CD4-positive, alpha-beta T cell treated with Interleukin-1 beta for 1 hour (primary cell): Measurements from ENCODE around the gene VAPB.

Source experiments
- DNase-seq, 2 donors: peaks; one replicate each; pipeline ENCODE4 v3.0.0-alpha.2; 2020 to 2022

VAPB gene

GRCh38 chr20:58438970-58439808, 50.2 kb downstream of the VAPB start:
- DNase-seq: no peak

GRCh38 chr20:58440021-58440767, 51.2 kb downstream of the VAPB start:
- no peak for DNase-seq

- DNase-seq: no peak
These were observed 52.7 kb downstream of the VAPB start for GRCh38 chr20:58441723-58442122.

GRCh38 chr20:58444746-58445255, 55.8 kb downstream of the VAPB start:
- no peak for DNase-seq

GRCh38 chr20:58446264-58446959, 57.4 kb downstream of the VAPB start:
- DNase-seq: no peak

GRCh38 chr20:58446960-58447265, 57.9 kb downstream of the VAPB start:
- DNase-seq: no peak

GRCh38 chr20:58447511-58448391, 58.7 kb downstream of the VAPB start:
- DNase-seq: peak; percentile 45 to 56

- no peak for DNase-seq
These were observed 59.9 kb downstream of the VAPB start for GRCh38 chr20:58448958-58449357.

GRCh38 chr20:58449681-58450221, 60.7 kb downstream of the VAPB start:
- DNase-seq: no peak

- DNase-seq: no peak
These were observed 61.2 kb downstream of the VAPB start for GRCh38 chr20:58450254-58450653.

- no peak for DNase-seq
These were observed 63.7 kb downstream of the VAPB start for GRCh38 chr20:58452667-58453255.

GRCh38 chr20:58453391-58453790, 64.4 kb downstream of the VAPB start:
- no peak for DNase-seq

GRCh38 chr20:58454460-58454859, 65.4 kb downstream of the VAPB start:
- DNase-seq: no peak

GRCh38 chr20:58457083-58457695, 68.2 kb downstream of the VAPB start:
- DNase-seq: no peak

- peak in 1 of 2 donors; percentile 33 for DNase-seq
These were observed 69.5 kb downstream of the VAPB start for GRCh38 chr20:58458342-58459057.

GRCh38 chr20:58459058-58459750, 70.2 kb downstream of the VAPB start:
- DNase-seq: no peak

GRCh38 chr20:58461104-58461503, 72.1 kb downstream of the VAPB start:
- DNase-seq: no peak

GRCh38 chr20:58461899-58462298, 72.9 kb downstream of the VAPB start:
- DNase-seq: no peak

GRCh38 chr20:58463256-58463655, 74.2 kb downstream of the VAPB start:
- DNase-seq: no peak

GRCh38 chr20:58464838-58465237, 75.8 kb downstream of the VAPB start:
- DNase-seq: no peak
